SK-N-SH (cell line): ENCODE data around the gene C12orf75. TPM values are rescaled to one million over a fixed set of nuclear protein-coding genes. Genes with fewer than 3 reads are reported as not detected.

Experiments
- CTCF ChIA-PET: fragments of 300-600, 350-600 bp; formaldehyde crosslinking; extraction: SDS; loops from one replicate; lab custom pipeline; 2021; lab: Yijun Ruan, JAX
- POLR2A ChIA-PET: fragments of 350-600 bp; sonication (Branson Sonifier 250); formaldehyde crosslinking; extraction: SDS; loops from one replicate; lab custom pipeline; 2020; ENCODE audit warnings: antibody characterized with exemption, inconsistent platforms; lab: Yijun Ruan, JAX
- DNase-seq: peaks from one replicate; pipeline ENCODE4 v3.0.0; 2012
- H2AFZ ChIP-seq: fragments of 200-600 bp; sonication (generic); 2 replicates; pipeline ENCODE4 v1.8.1; 2016; ENCODE audit warnings: antibody characterized with exemption, mild to moderate bottlenecking, low read depth
- H3F3A ChIP-seq: fragments of 200-600 bp; sonication (generic); replicated peaks from 2 replicates; pipeline ENCODE3; 2016; ENCODE audit warnings: antibody characterized with exemption, mild to moderate bottlenecking; ENCODE audit not compliant: insufficient read depth
- H3K27ac ChIP-seq, 2 experiments: fragments of 200-500 bp in 1 of 2; fragments of 200-600 bp in 1 of 2; sonication (Bioruptor generic) in 1 of 2; sonication (generic), shearing (Covaris generic) in 1 of 2; 2 replicates each; pipeline versions ENCODE4 v1.5.1 to v1.6.1; 2014 to 2016; ENCODE audit warnings: low read depth in 2 of 2, inconsistent platforms in 1 of 2, low read length in 1 of 2, mild to moderate bottlenecking in 1 of 2, mixed read lengths in 1 of 2
- H3K27me3 ChIP-seq: fragments of 200-600 bp; sonication (generic), shearing (Covaris generic); 2 replicates; pipeline ENCODE4 v1.6.1; 2016; ENCODE audit warnings: mixed run types; ENCODE audit not compliant: insufficient read depth
- H3K36me3 ChIP-seq, 2 experiments: fragments of 200-500 bp in 1 of 2; fragments of 200-600 bp in 1 of 2; sonication (Bioruptor generic) in 1 of 2; sonication (generic) in 1 of 2; replicated peaks in 1 of 2; 2 replicates each; pipeline versions ENCODE3 to v1.5.1; 2014 to 2016; ENCODE audit warnings: low read length in 1 of 2, mild to moderate bottlenecking in 1 of 2; ENCODE audit not compliant: insufficient read depth in 2 of 2, control insufficient read depth in 1 of 2
- H3K4me1 ChIP-seq, 2 experiments: fragments of 200-500 bp in 1 of 2; fragments of 200-600 bp in 1 of 2; sonication (Bioruptor generic) in 1 of 2; sonication (generic), shearing (Covaris generic) in 1 of 2; 2 replicates each; pipeline versions ENCODE4 v1.5.1 to v1.6.1; 2014 to 2016; ENCODE audit warnings: low read depth in 1 of 2, low read length in 1 of 2, mixed run types in 1 of 2; ENCODE audit not compliant: insufficient read depth in 2 of 2, control insufficient read depth in 1 of 2
- H3K4me2 ChIP-seq: fragments of 200-600 bp; sonication (generic), shearing (Covaris generic); 2 replicates; pipeline ENCODE4 v1.6.1; 2017; ENCODE audit warnings: mixed run types
- H3K4me3 ChIP-seq, 2 experiments: fragments of 200-500 bp in 1 of 2; fragments of 200-600 bp in 1 of 2; sonication (Bioruptor generic) in 1 of 2; sonication (generic), shearing (Covaris generic) in 1 of 2; 2 replicates each; pipeline versions ENCODE4 v1.5.1 to v1.8.1; 2014 to 2016; ENCODE audit warnings: low read depth in 2 of 2, inconsistent platforms in 1 of 2, low read length in 1 of 2, mild to moderate bottlenecking in 1 of 2, mixed read lengths in 1 of 2, moderate library complexity in 1 of 2
- H3K79me2 ChIP-seq: fragments of 200-600 bp; sonication (generic); 2 replicates; pipeline ENCODE4 v1.8.1; 2017; ENCODE audit warnings: mild to moderate bottlenecking; ENCODE audit not compliant: insufficient read depth
- H3K9ac ChIP-seq: fragments of 200-600 bp; sonication (generic); 2 replicates; pipeline ENCODE4 v1.6.1; 2017; ENCODE audit warnings: mixed run types
- H3K9me2 ChIP-seq: fragments of 200-600 bp; sonication (generic); 2 replicates; pipeline ENCODE4 v1.6.1; 2017; ENCODE audit warnings: mixed run types
- H3K9me3 ChIP-seq: fragments of 200-600 bp; sonication (generic); 2 replicates; pipeline ENCODE4 v1.6.1; 2017; ENCODE audit warnings: mixed run types, mild to moderate bottlenecking, moderate library complexity
- H4K20me1 ChIP-seq: fragments of 200-600 bp; sonication (generic); 2 replicates; pipeline ENCODE4 v1.6.1; 2017; ENCODE audit warnings: mild to moderate bottlenecking, mixed run types; ENCODE audit not compliant: insufficient read depth
- CHD2 ChIP-seq: fragments of 150-350 bp; IDR thresholded peaks from 2 replicates; pipeline ENCODE4 v1.6.1; 2018; ENCODE audit warnings: low read length; ENCODE audit not compliant: partially characterized antibody
- EZH2phosphoT487 ChIP-seq: fragments of 200-600 bp; sonication (generic); IDR thresholded peaks from 2 replicates; pipeline ENCODE4 v1.6.1; 2017; ENCODE audit warnings: low read depth, mixed run types, mild to moderate bottlenecking, antibody characterized with exemption, moderate library complexity, borderline replicate concordance
- FOXJ3 ChIP-seq: sonication (generic); formaldehyde crosslinking; IDR thresholded peaks from 2 replicates; pipeline ENCODE4 v1.5.1; 2020; ENCODE audit warnings: mild to moderate bottlenecking, missing genetic modification reagents
- GABPA ChIP-seq: IDR thresholded peaks from 2 replicates; pipeline ENCODE4 v1.4.0; 2012; ENCODE audit warnings: low read depth, mild to moderate bottlenecking
- JUND ChIP-seq: IDR thresholded peaks from 2 replicates; pipeline ENCODE4 v1.4.0; 2012
- NRF1 ChIP-seq: IDR thresholded peaks from 2 replicates; pipeline ENCODE4 v1.6.1; 2012; ENCODE audit warnings: low read depth, mild to moderate bottlenecking, low read length
- POLR2AphosphoS5 ChIP-seq: IDR thresholded peaks from 2 replicates; pipeline ENCODE4 v1.6.1; 2012; ENCODE audit warnings: low read depth, low read length
- RAD21 ChIP-seq: IDR thresholded peaks from 2 replicates; pipeline ENCODE4 v1.6.1; 2012; ENCODE audit warnings: mild to moderate bottlenecking, low read length
- REST ChIP-seq: IDR thresholded peaks from 2 replicates; pipeline ENCODE4 v1.6.1; 2012; ENCODE audit warnings: mild to moderate bottlenecking, low read depth, low read length, moderate library complexity
- SIN3A ChIP-seq: IDR thresholded peaks from 2 replicates; pipeline ENCODE4 v1.6.1; 2012; ENCODE audit warnings: low read depth, mild to moderate bottlenecking, low read length, moderate library complexity, borderline replicate concordance
- SMC3 ChIP-seq: IDR thresholded peaks from 2 replicates; pipeline ENCODE4 v1.6.1; 2012; ENCODE audit warnings: low read depth, low read length, improper control_type of control experiment
- TCF12 ChIP-seq: IDR thresholded peaks from 2 replicates; pipeline ENCODE4 v1.4.0; 2012
- TEAD4 ChIP-seq: IDR thresholded peaks from 2 replicates; pipeline ENCODE4 v1.4.0; 2012; ENCODE audit warnings: mild to moderate bottlenecking, borderline replicate concordance; ENCODE audit not compliant: insufficient read depth
- ZBTB33 ChIP-seq: IDR thresholded peaks from 2 replicates; pipeline ENCODE4 v1.4.0; 2012; ENCODE audit warnings: low read depth, borderline replicate concordance
- WGBS: methylation state at CpG from one replicate; pipeline ENCODE4 v1.1.6; 2017; ENCODE audit warnings: low lambda C conversion rate; 5-methylcytosine and 5-hydroxymethylcytosine counted together
- polyA plus RNA-seq, 3 experiments: library from polyadenylated mRNA; depleted of rRNA; stranded (reverse); fragments of >200 nt; gene quantifications; 2 replicates each; pipeline ENCODE4 v1.2.3, GENCODE V29; 2012
- TF ChIP-seq, protein P1 (sequence below): fragments of 200-600 bp; sonication (generic); IDR thresholded peaks from 2 replicates; pipeline ENCODE4 v1.6.1; 2017; ENCODE audit warnings: antibody characterized with exemption, mild to moderate bottlenecking, moderate library complexity
- TF ChIP-seq, protein P2 (sequence below): fragments of 150-350 bp; IDR thresholded peaks from 2 replicates; pipeline ENCODE4 v1.6.1; 2016; ENCODE audit warnings: mild to moderate bottlenecking, low read depth, low read length

The C12orf75 gene
- polyA plus RNA-seq, 1 of the 3 experiments (the other 2 are of a cell fraction): 221 TPM

- CTCF ChIA-PET: interaction anchor here (0.6 to 2.2 kb wide), 39 partner anchors 8 to 1045 kb away, joined by 3 to 13 read pairs (median 3); partner anchors contain the start of genes APPL2 and C12orf75
- Histone ChIP-seq H3K9me2 (no peaks in the 10 kb centered on the region), H3F3A (peaks cover 45% of the 10 kb centered on the region), H2AFZ (no peak overlapping the region), H3K9ac (no peak overlapping the region), H3K9me3 (no peaks in the 10 kb centered on the region), H3K4me3 (peak overlapping the region in 1 of 2 experiments; percentile 24; a peak in 1 of 4 replicates), H3K27me3 (no peaks in the 10 kb centered on the region), H3K4me2 (no peak overlapping the region; the same call in 1 of the 2 replicates), H3K36me3 (peaks cover 0 to 17% of the 10 kb centered on the region in 2 experiments)
- DNase-seq: peak; percentile 70
- TF ChIP-seq NRF1 (no peak), GABPA (no peak), REST (no peak), SMC3 (peak; percentile 63), TCF12 (peak; percentile 10; the same call in 1 of the 2 replicates), EZH2phosphoT487 (no peak), POLR2AphosphoS5 (no peak), SIN3A (no peak), FOXJ3 (CRISPR knock-in tag) (no peak), ZBTB33 (no peak), CHD2 (no peak), JUND (no peak), TEAD4 (no peak), RAD21 (peak; percentile 92)
- TF ChIP-seq, protein P1, sequence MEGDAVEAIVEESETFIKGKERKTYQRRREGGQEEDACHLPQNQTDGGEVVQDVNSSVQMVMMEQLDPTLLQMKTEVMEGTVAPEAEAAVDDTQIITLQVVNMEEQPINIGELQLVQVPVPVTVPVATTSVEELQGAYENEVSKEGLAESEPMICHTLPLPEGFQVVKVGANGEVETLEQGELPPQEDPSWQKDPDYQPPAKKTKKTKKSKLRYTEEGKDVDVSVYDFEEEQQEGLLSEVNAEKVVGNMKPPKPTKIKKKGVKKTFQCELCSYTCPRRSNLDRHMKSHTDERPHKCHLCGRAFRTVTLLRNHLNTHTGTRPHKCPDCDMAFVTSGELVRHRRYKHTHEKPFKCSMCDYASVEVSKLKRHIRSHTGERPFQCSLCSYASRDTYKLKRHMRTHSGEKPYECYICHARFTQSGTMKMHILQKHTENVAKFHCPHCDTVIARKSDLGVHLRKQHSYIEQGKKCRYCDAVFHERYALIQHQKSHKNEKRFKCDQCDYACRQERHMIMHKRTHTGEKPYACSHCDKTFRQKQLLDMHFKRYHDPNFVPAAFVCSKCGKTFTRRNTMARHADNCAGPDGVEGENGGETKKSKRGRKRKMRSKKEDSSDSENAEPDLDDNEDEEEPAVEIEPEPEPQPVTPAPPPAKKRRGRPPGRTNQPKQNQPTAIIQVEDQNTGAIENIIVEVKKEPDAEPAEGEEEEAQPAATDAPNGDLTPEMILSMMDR: peak; percentile 84
- TF ChIP-seq, protein P2, sequence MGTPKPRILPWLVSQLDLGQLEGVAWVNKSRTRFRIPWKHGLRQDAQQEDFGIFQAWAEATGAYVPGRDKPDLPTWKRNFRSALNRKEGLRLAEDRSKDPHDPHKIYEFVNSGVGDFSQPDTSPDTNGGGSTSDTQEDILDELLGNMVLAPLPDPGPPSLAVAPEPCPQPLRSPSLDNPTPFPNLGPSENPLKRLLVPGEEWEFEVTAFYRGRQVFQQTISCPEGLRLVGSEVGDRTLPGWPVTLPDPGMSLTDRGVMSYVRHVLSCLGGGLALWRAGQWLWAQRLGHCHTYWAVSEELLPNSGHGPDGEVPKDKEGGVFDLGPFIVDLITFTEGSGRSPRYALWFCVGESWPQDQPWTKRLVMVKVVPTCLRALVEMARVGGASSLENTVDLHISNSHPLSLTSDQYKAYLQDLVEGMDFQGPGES: no peak
- TF ChIP-seq, all 33 proteins: peak for 4
- Histone ChIP-seq H3K79me2 (no peaks in the 10 kb centered on the region), H3K27ac (peak overlapping the region in 1 of 2 experiments; percentile 27; a peak in 2 of 4 replicates), H4K20me1 (no peaks in the 10 kb centered on the region), H3K4me1 (peaks cover 3 to 6% of the 10 kb centered on the region in 2 experiments; a peak in 1 of 4 replicates)
- POLR2A ChIA-PET: no interaction called here
- 44% methylated on average over 18 of the region's 18 CpGs for WGBS
Observed at GRCh38 chr12:105382771-105383622, 52.5 kb downstream of the C12orf75 start.
